HG03103 (cell line): ENCODE results near the gene CD300LG.
"Not testable (repeated sequence)": the region's sequence is repeated elsewhere in the genome, so short reads cannot be mapped to it uniquely, and the experiment has no call there.

Source experiments
- ATAC-seq: cut with Tn5 transposase; IDR thresholded peaks from one replicate; pipeline ENCODE4 v1.9.1; 2021; ENCODE audit warnings: low read depth; ENCODE audit not compliant: unreplicated experiment

The CD300LG gene

GRCh38 chr17:43846963-43847371, at the start of gene CD300LG:
Gene CD300LG, plus strand, starts transcription at chr17:43847176. Its CDS starts 41 bp downstream, at chr17:43847217.
- ATAC-seq = no peak

- not testable (repeated sequence) for ATAC-seq
Measured at GRCh38 chr17:43798024-43798423, 49.0 kb upstream of the CD300LG start.

- no peak for ATAC-seq
Measured at GRCh38 chr17:43799047-43799446, 47.9 kb upstream of the CD300LG start.

- no peak for ATAC-seq
Measured at GRCh38 chr17:43800736-43801135, 46.2 kb upstream of the CD300LG start.

- ATAC-seq = no peak
Measured at GRCh38 chr17:43801844-43802243, 45.1 kb upstream of the CD300LG start.

- no peak for ATAC-seq
Measured at GRCh38 chr17:43803758-43804157, 43.2 kb upstream of the CD300LG start.

GRCh38 chr17:43805117-43805516, 41.9 kb upstream of the CD300LG start:
- no peak for ATAC-seq

- no peak for ATAC-seq
Measured at GRCh38 chr17:43808076-43808475, 38.9 kb upstream of the CD300LG start.

GRCh38 chr17:43809121-43809520, 37.9 kb upstream of the CD300LG start:
- ATAC-seq = no peak

- ATAC-seq = no peak
Measured at GRCh38 chr17:43810226-43810715, 36.7 kb upstream of the CD300LG start.

- ATAC-seq = no peak
Measured at GRCh38 chr17:43810823-43811222, 36.2 kb upstream of the CD300LG start.

- ATAC-seq = no peak
Measured at GRCh38 chr17:43812396-43813265, 34.3 kb upstream of the CD300LG start.

- no peak for ATAC-seq
Measured at GRCh38 chr17:43813386-43813785, 33.6 kb upstream of the CD300LG start.

GRCh38 chr17:43814026-43814425, 33.0 kb upstream of the CD300LG start:
- ATAC-seq = no peak

- no peak for ATAC-seq
Measured at GRCh38 chr17:43814714-43815113, 32.3 kb upstream of the CD300LG start.

GRCh38 chr17:43816336-43817320, 30.3 kb upstream of the CD300LG start:
- no peak for ATAC-seq

GRCh38 chr17:43817826-43818225, 29.1 kb upstream of the CD300LG start:
- ATAC-seq = no peak

GRCh38 chr17:43818966-43819365, 28.0 kb upstream of the CD300LG start:
- ATAC-seq = no peak

- ATAC-seq = no peak
Measured at GRCh38 chr17:43820759-43821158, 26.2 kb upstream of the CD300LG start.

- no peak for ATAC-seq
Measured at GRCh38 chr17:43822570-43823190, 24.3 kb upstream of the CD300LG start.
